Heart left ventricle (tissue), 16 donors: ENCODE data around the gene OR1C1. TPM values are rescaled to one million over a fixed set of nuclear protein-coding genes. Genes with fewer than 3 reads are reported as not detected.
"Not testable (repeated sequence)": the region's sequence is repeated elsewhere in the genome, so short reads cannot be mapped to it uniquely, and the experiment has no call there.

Source experiments
- ATAC-seq, 4 donors: fragments of 200-7000 bp; cut with Tn5 transposase; one replicate each; pipeline ENCODE4 v1.9.1; 2020 to 2022; ENCODE audit warnings: moderate library complexity in 4 of 4, mild to moderate bottlenecking in 3 of 4, moderate number of reproducible peaks in 1 of 4
- DNase-seq, 5 donors: peaks; one replicate each; pipeline ENCODE4 v3.0.0-alpha.2; 2020
- H3K27ac ChIP-seq, 12 donors: fragments of 200-600 bp; sonication (generic) in 4 of 12; one replicate each; pipeline versions ENCODE4 v1.5.0 to v1.8.0; 2016 to 2022; ENCODE audit warnings: mild to moderate bottlenecking in 2 of 12
- H3K27me3 ChIP-seq, 9 donors: fragments of 200-600 bp; sonication (generic) in 2 of 9; one replicate each; pipeline versions ENCODE4 v1.5.1 to v1.8.0; 2016 to 2022; ENCODE audit warnings: mild to moderate bottlenecking in 3 of 9
- H3K36me3 ChIP-seq, 9 donors: fragments of 200-600 bp; sonication (generic) in 2 of 9; one replicate each; pipeline versions ENCODE4 v1.5.0 to v1.8.0; 2018 to 2022; ENCODE audit warnings: mild to moderate bottlenecking in 2 of 9
- H3K4me1 ChIP-seq, 12 donors: fragments of 200-600 bp; sonication (generic) in 4 of 12; one replicate each; pipeline versions ENCODE4 v1.5.0 to v1.8.0; 2016 to 2022; ENCODE audit warnings: mild to moderate bottlenecking in 3 of 12
- H3K4me3 ChIP-seq, 12 donors: fragments of 200-600 bp; sonication (generic) in 4 of 12; one replicate each; pipeline versions ENCODE4 v1.5.0 to v1.8.0; 2017 to 2022; ENCODE audit warnings: mild to moderate bottlenecking in 9 of 12, moderate library complexity in 4 of 12
- H3K9me3 ChIP-seq, 12 donors: fragments of 200-600 bp; sonication (generic) in 4 of 12; one replicate each; pipeline versions ENCODE4 v1.5.0 to v1.8.0; 2016 to 2022; ENCODE audit warnings: mild to moderate bottlenecking in 1 of 12
- POLR2A ChIP-seq, 2 donors: fragments of 450-650 bp; IDR thresholded peaks; one replicate each; pipeline ENCODE4 v1.6.1; 2017; ENCODE audit warnings: antibody characterized with exemption in 2 of 2, mild to moderate bottlenecking in 2 of 2, moderate library complexity in 2 of 2
- WGBS, 4 donors: extraction: QIAGEN DNeasy Blood & Tissue Kit in 2 of 4; methylation state at CpG; one replicate each; pipeline versions ENCODE4 v1.1.5 to v1.1.7; 2013 to 2018; 5-methylcytosine and 5-hydroxymethylcytosine counted together
- intact Hi-C, 10 donors: fragments of 100-400 bp; cut with DNase I; formaldehyde crosslinking; loops; one replicate each; pipeline versions ENCODE4 v1.11.1 to v1.14.2; 2022
- polyA plus RNA-seq, 2 donors: library from polyadenylated mRNA; stranded (reverse); fragments of 200-250 nt; gene quantifications; one replicate each; pipeline ENCODE4 v1.2.3, GENCODE V29; 2013
- total RNA-seq, 9 donors: library from RNA; depleted of rRNA in 2 of 9; stranded (reverse); fragments of >200 nt in 2 of 9; fragmentation: NEBNext Ultra II Directional in 3 of 9; extraction: Animal tissue kit (Norgen Biotek cat#: 25700) in 3 of 9; gene quantifications; one replicate each; pipeline versions ENCODE4 v1.1.0 to v1.2.4, GENCODE V29; 2016 to 2023
- TF ChIP-seq, protein P1 (sequence below), 12 donors: fragments of 200-600 bp; sonication (generic) in 4 of 12; IDR thresholded peaks; one replicate each; pipeline versions ENCODE4 v1.5.0 to v1.8.0; 2018 to 2022; ENCODE audit warnings: antibody characterized with exemption in 12 of 12, mild to moderate bottlenecking in 5 of 12
- donor health status: ischemic (EF 13 %, LVEDD 7.1; RV severe dilation, severe dysfunction).
- donor health status: healthy with polysubstance abuse.
- donor health status: DM: no; HTN: yes; CAD: no.
- donor health status: DM: no; HTN: no; CAD: no.
- donor health status: ischemic (EF 25% LVEDD 6.9; RV normal size, moderate dysfunction).
- donor health status: ischemic (EF 25% LVEDD 5.7; RV mildly dilated, moderate dysfunction).
- donor health status: healthy.
- donor health status: DM: yes; HTN: yes; CAD: no.
- donor health status: ischemic (EF 35%, LVEDD 5.7; RV mildly dilated, moderate dysfunction).
- donor health status: nonischemic (EF 11% LVEDD 7.7; RV severe dilation, severe dysfunction).
- donor health status: DM: yes; HTN: yes; CAD: no.
- donor health status: PGD.
- donor health status: ischemic (EF 29% LVEDD 5.4; RV normal size, mild dysfunction).
- donor health status: nonischemic (EF 23%, LVEDD 6.1; RV moderate dilation, normal function).

Gene OR1C1
- total and polyA plus RNA-seq, 11 donors = not detected

GRCh38 chr1:247748041-247748440, 12.3 kb downstream of the OR1C1 start, which contains the start of gene OR14A2:
Gene OR14A2, minus strand, starts transcription at chr1:247748141.
- WGBS, 4 donors = 90 to 92% (median 91%) methylated on average over 2 of the region's 2 CpGs

DNA sequence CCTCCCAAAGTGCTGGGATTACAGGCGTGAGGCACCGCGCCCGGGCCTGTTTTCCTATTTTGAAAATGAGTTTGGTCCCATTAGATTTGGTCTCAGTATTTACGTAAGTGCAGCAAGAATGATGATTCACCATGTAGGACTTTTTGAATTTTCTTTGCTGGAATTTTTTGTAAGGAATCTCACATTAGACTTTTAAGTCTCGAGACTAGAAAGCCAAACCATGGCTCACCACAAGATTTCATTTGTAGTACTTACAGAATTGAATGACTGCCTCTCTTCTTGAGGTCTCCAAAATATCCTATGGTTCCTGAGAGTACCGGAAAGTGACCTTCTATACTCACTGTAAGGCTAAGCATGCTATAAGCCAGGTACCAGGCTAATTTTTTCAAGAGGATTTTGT, 12.7 kb downstream of the OR1C1 start:
- no peak for DNase-seq
- H3K9me3 ChIP-seq = peaks cover 0 to 30% (median 8%) of the 10 kb centered on the region in 12 donors
- no peak overlapping the region for H3K4me3 ChIP-seq
- H3K4me1 ChIP-seq = no peaks in the 10 kb centered on the region
- no peak overlapping the region for H3K27ac ChIP-seq
- intact Hi-C loops = no loop called here
- H3K27me3 ChIP-seq = no peaks in the 10 kb centered on the region
- H3K36me3 ChIP-seq = no peaks in the 10 kb centered on the region
- ATAC-seq = no peak
- TF ChIP-seq, protein P1, sequence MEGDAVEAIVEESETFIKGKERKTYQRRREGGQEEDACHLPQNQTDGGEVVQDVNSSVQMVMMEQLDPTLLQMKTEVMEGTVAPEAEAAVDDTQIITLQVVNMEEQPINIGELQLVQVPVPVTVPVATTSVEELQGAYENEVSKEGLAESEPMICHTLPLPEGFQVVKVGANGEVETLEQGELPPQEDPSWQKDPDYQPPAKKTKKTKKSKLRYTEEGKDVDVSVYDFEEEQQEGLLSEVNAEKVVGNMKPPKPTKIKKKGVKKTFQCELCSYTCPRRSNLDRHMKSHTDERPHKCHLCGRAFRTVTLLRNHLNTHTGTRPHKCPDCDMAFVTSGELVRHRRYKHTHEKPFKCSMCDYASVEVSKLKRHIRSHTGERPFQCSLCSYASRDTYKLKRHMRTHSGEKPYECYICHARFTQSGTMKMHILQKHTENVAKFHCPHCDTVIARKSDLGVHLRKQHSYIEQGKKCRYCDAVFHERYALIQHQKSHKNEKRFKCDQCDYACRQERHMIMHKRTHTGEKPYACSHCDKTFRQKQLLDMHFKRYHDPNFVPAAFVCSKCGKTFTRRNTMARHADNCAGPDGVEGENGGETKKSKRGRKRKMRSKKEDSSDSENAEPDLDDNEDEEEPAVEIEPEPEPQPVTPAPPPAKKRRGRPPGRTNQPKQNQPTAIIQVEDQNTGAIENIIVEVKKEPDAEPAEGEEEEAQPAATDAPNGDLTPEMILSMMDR (IDR thresholded peaks at IDR 0.05) = no peak
- no peak for TF ChIP-seq POLR2A (IDR thresholded peaks at IDR 0.05)
- 85 to 93% (median 89%) methylated on average over 7 of the region's 7 CpGs for WGBS, 4 donors

More at GRCh38 chr1:247748041-247748440, 12.3 kb downstream of the OR1C1 start, which contains the start of gene OR14A2:
- ATAC-seq = no peak
- H3K27ac ChIP-seq = no peak within 1 kb of the TSS
- no peak for DNase-seq
- no peaks in the 10 kb centered on the region for H3K4me1 ChIP-seq
- no peak within 1 kb of the TSS for H3K4me3 ChIP-seq
- no peak for TF ChIP-seq POLR2A (IDR thresholded peaks at IDR 0.05)
- TF ChIP-seq, protein P1 (IDR thresholded peaks at IDR 0.05) = no peak
- no peaks in the 10 kb centered on the region for H3K36me3 ChIP-seq
- no peaks in the 10 kb centered on the region for H3K27me3 ChIP-seq
- intact Hi-C loops = no loop called here
- peaks cover 0 to 30% (median 8%) of the 10 kb centered on the region in 12 donors for H3K9me3 ChIP-seq

DNA sequence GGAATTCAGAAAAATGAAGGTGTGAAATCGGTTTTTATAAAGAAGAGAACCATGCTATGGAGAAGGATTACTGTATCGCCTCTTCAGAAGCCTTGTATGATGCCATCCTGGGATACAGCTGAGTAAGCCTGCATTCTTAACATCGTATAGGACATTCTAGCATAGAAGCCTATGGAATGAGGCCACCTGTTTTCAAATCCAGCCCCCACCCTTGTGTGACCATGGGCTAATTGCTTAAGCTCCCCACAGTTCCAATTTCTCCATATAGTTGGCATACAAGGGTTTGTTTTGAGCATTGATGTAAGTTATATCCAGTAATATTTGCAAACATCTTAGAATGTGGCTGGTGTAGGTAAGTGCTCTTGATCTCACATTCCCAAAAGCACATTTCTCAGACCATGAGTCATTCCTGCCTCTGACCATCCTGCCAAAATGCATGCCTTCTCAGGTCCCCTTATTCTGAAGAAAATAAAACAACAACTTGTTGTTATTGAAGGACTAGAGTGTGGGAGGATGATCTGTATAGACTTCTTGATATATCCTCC, 13.9 kb downstream of the OR1C1 start:
- TF ChIP-seq, protein P1 (IDR thresholded peaks at IDR 0.05) = no peak
- TF ChIP-seq POLR2A (IDR thresholded peaks at IDR 0.05) = no peak
- WGBS, 4 donors = 69 to 80% (median 79%) methylated on average over 3 of the region's 3 CpGs
- no peaks in the 10 kb centered on the region for H3K4me1 ChIP-seq
- H3K27ac ChIP-seq = no peak overlapping the region
- ATAC-seq (no peak), DNase-seq (no peak)
- H3K9me3 ChIP-seq = peaks cover 0 to 21% (median 7%) of the 10 kb centered on the region in 12 donors
- H3K27me3 ChIP-seq = no peaks in the 10 kb centered on the region
- intact Hi-C loops = no loop called here
- no peak overlapping the region for H3K4me3 ChIP-seq
- H3K36me3 ChIP-seq = no peaks in the 10 kb centered on the region

- H3K4me1 ChIP-seq, H3K4me3 ChIP-seq, H3K27ac ChIP-seq, ATAC-seq, DNase-seq, intact Hi-C loops, H3K27me3 ChIP-seq, H3K9me3 ChIP-seq, H3K36me3 ChIP-seq: not testable (repeated sequence)
- 32 to 45% (median 34%) methylated on average over 3 of the region's 3 CpGs for WGBS, 4 donors
Observed at GRCh38 chr1:247742215-247742760, 18.1 kb downstream of the OR1C1 start.

DNA sequence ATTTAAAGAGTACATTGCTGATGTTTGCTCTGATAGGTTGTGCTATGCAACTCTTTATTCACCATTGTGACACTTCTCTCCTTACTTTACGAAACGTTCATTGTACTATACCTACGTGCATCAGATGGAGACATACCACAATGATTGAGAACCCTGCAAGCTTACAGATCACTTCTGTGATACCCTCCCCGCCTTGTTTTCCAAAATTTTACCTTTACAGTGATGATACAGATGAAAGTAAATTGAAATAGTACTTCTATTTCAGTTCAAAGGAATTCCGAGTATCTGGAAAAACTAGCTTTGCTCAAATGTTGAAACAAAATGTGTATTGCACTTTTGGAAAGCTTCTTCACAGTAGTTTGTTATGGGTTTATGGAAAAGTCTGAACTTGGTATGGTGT, 18.6 kb downstream of the OR1C1 start:
- WGBS, 4 donors = 73 to 81% (median 79%) methylated on average over 5 of the region's 5 CpGs
- intact Hi-C loops = no loop called here
- no peak overlapping the region for H3K4me3 ChIP-seq

More for the DNA sequence above, 18.6 kb downstream of the OR1C1 start:
- Histone ChIP-seq H3K27ac (no peak overlapping the region), H3K36me3 (no peaks in the 10 kb centered on the region), H3K27me3 (no peaks in the 10 kb centered on the region), H3K9me3 (no peaks in the 10 kb centered on the region), H3K4me1 (no peaks in the 10 kb centered on the region)
- DNase-seq = no peak
- TF ChIP-seq POLR2A (IDR thresholded peaks at IDR 0.05) = no peak
- TF ChIP-seq, protein P1 (IDR thresholded peaks at IDR 0.05) = no peak
- ATAC-seq = no peak
